NCI-H1694 treated with DMSO at 0.1 percent for 48 hours (cell line): ENCODE measurements around the gene PSMA1.

Experiments
- DNase-seq: peaks from one replicate; lab custom pipeline; 2025; lab: John Stamatoyannopoulos, UW

PSMA1 gene

GRCh38 chr11:14529951-14530350 lies 9.8 kb upstream of the PSMA1 start:
- no peak for DNase-seq

- DNase-seq, result no peak
Measured at GRCh38 chr11:14529321-14529720, 9.1 kb upstream of the PSMA1 start.

- no peak for DNase-seq
Measured at GRCh38 chr11:14522801-14523200, 2.6 kb upstream of the PSMA1 start.

GRCh38 chr11:14522245-14522644 lies 2.1 kb upstream of the PSMA1 start:
- no peak for DNase-seq

GRCh38 chr11:14520747-14521151 lies 563 bp upstream of the PSMA1 start:
- DNase-seq, result no peak

GRCh38 chr11:14519597-14519916 lies 629 bp downstream of the PSMA1 start:
- no peak for DNase-seq

- DNase-seq, result no peak
Measured at GRCh38 chr11:14518820-14519219, 1.4 kb downstream of the PSMA1 start.

GRCh38 chr11:14513800-14514199 lies 6.4 kb downstream of the PSMA1 start:
- no peak for DNase-seq

GRCh38 chr11:14506532-14506931 lies 13.7 kb downstream of the PSMA1 start:
- no peak for DNase-seq

GRCh38 chr11:14503023-14503422 lies 17.2 kb downstream of the PSMA1 start:
- no peak for DNase-seq

GRCh38 chr11:14502039-14502438 lies 18.1 kb downstream of the PSMA1 start:
- no peak for DNase-seq

GRCh38 chr11:14500181-14500651 lies 20.0 kb downstream of the PSMA1 start:
- DNase-seq, result no peak

GRCh38 chr11:14499560-14500180 lies 20.5 kb downstream of the PSMA1 start, which contains the start of gene COPB1:
Gene COPB1 (minus strand): TSS chr11:14499811. CDS start chr11:14498928, 883 bp downstream.
- DNase-seq, result peak; percentile 77

GRCh38 chr11:14499178-14499559 lies 21.0 kb downstream of the PSMA1 start:
- DNase-seq, result no peak

GRCh38 chr11:14480716-14481115 lies 39.5 kb downstream of the PSMA1 start:
- DNase-seq, result no peak

- DNase-seq, result no peak
Measured at GRCh38 chr11:14471127-14471526, 49.1 kb downstream of the PSMA1 start.

- DNase-seq, result no peak
Measured at GRCh38 chr11:14463623-14464022, 56.6 kb downstream of the PSMA1 start.

- DNase-seq, result no peak
Measured at GRCh38 chr11:14460147-14460546, 60.0 kb downstream of the PSMA1 start.

- DNase-seq, result no peak
Measured at GRCh38 chr11:14458377-14458776, 61.8 kb downstream of the PSMA1 start.

- DNase-seq, result no peak
Measured at GRCh38 chr11:14455648-14456430, 64.3 kb downstream of the PSMA1 start.
